ENCODE data around the gene SCN4A.
"Not testable (repeated sequence)": the region's sequence is repeated elsewhere in the genome, so short reads cannot be mapped to it uniquely, and the experiment has no call there.

The SCN4A gene

GRCh38 chr17:63911657-63912100 is 61.0 kb downstream of the SCN4A start:
- DNase-seq (ENCODE audit: low read depth) = no peak
- TF ChIP-seq CTCF (conservative IDR thresholded peaks at IDR 0.05; ENCODE audit: control insufficient read depth, insufficient read depth, low read depth, low read length) = peak; percentile 42
- H3K4me3 ChIP-seq (ENCODE audit: control insufficient read depth, low read depth, low read length) = no peak overlapping the region

GRCh38 chr17:63911041-63911635 is 61.6 kb downstream of the SCN4A start, which contains the start of gene CSHL1:
Gene CSHL1 (minus strand): TSS chr17:63911258. CDS start chr17:63911196, 62 bp downstream.
- no peak within 1 kb of the TSS for H3K4me3 ChIP-seq (ENCODE audit: control insufficient read depth, low read depth, low read length)
- DNase-seq (ENCODE audit: low read depth) = no peak
- TF ChIP-seq CTCF (conservative IDR thresholded peaks at IDR 0.05; ENCODE audit: control insufficient read depth, insufficient read depth, low read depth, low read length) = no peak

- no peak for DNase-seq (ENCODE audit: low read depth)
- no peak overlapping the region for H3K4me3 ChIP-seq (ENCODE audit: control insufficient read depth, low read depth, low read length)
- no peak for TF ChIP-seq CTCF (conservative IDR thresholded peaks at IDR 0.05; ENCODE audit: control insufficient read depth, insufficient read depth, low read depth, low read length)
Observed at GRCh38 chr17:63910096-63910495, 62.6 kb downstream of the SCN4A start.

GRCh38 chr17:63909586-63909985 is 63.1 kb downstream of the SCN4A start:
- not testable (repeated sequence) for H3K4me3 ChIP-seq (ENCODE audit: control insufficient read depth, low read depth, low read length); DNase-seq (ENCODE audit: low read depth)

- not testable (repeated sequence) for H3K4me3 ChIP-seq (ENCODE audit: control insufficient read depth, low read depth, low read length)
- peak; percentile 21 for TF ChIP-seq CTCF (conservative IDR thresholded peaks at IDR 0.05; ENCODE audit: control insufficient read depth, insufficient read depth, low read depth, low read length)
- peak; percentile 22 for DNase-seq (ENCODE audit: low read depth)
Observed at GRCh38 chr17:63907161-63907778, 65.4 kb downstream of the SCN4A start.

GRCh38 chr17:63904796-63905195 is 67.9 kb downstream of the SCN4A start:
- not testable (repeated sequence) for DNase-seq (ENCODE audit: low read depth)

GRCh38 chr17:63903787-63904201 is 68.9 kb downstream of the SCN4A start:
- not testable (repeated sequence) for H3K4me3 ChIP-seq (ENCODE audit: control insufficient read depth, low read depth, low read length)
- TF ChIP-seq CTCF (conservative IDR thresholded peaks at IDR 0.05; ENCODE audit: control insufficient read depth, insufficient read depth, low read depth, low read length) = peak; percentile 12
- DNase-seq (ENCODE audit: low read depth) = peak; percentile 7

More at GRCh38 chr17:63904796-63905195, 67.9 kb downstream of the SCN4A start:
- H3K4me3 ChIP-seq (ENCODE audit: control insufficient read depth, low read depth, low read length) = not testable (repeated sequence)

- H3K4me3 ChIP-seq (ENCODE audit: control insufficient read depth, low read depth, low read length); DNase-seq (ENCODE audit: low read depth): not testable (repeated sequence)
Observed at GRCh38 chr17:63901971-63902370, 70.7 kb downstream of the SCN4A start.

- not testable (repeated sequence) for H3K4me3 ChIP-seq (ENCODE audit: control insufficient read depth, low read depth, low read length); DNase-seq (ENCODE audit: low read depth)
Observed at GRCh38 chr17:63898899-63899798, 73.6 kb downstream of the SCN4A start.

GRCh38 chr17:63896524-63897354 is 76.0 kb downstream of the SCN4A start, which contains the start of gene CSH1:
Gene CSH1 (minus strand): TSS chr17:63896574. CDS start chr17:63896511, 63 bp downstream.
- not testable (repeated sequence) for H3K4me3 ChIP-seq (ENCODE audit: control insufficient read depth, low read depth, low read length); DNase-seq (ENCODE audit: low read depth)

All from fibroblast of mammary gland (primary cell).